Dedifferentiated amniotic fluid mesenchymal stem cell (primary cell): ENCODE data around the gene TMX4.
"Not testable (repeated sequence)": the region's sequence is repeated elsewhere in the genome, so short reads cannot be mapped to it uniquely, and the experiment has no call there.

ENCODE experiments used
- DNase-seq: peaks from one replicate; pipeline ENCODE4 v3.0.0-alpha.2; 2016; ENCODE audit errors: extremely low spot score

The TMX4 gene

GRCh38 chr20:8019246-8019997 is at the start of gene TMX4:
TMX4 (minus strand) TSS chr20:8019761; CDS start chr20:8019613, 148 bp downstream.
- peak; percentile 95 for DNase-seq

GRCh38 chr20:8067082-8067481 is 47.5 kb upstream of the TMX4 start:
- DNase-seq, result no peak

- DNase-seq, result no peak
These were observed 47.1 kb upstream of the TMX4 start for GRCh38 chr20:8066662-8067061.

GRCh38 chr20:8065691-8066090 is 46.1 kb upstream of the TMX4 start:
- no peak for DNase-seq

GRCh38 chr20:8062756-8063155 is 43.2 kb upstream of the TMX4 start:
- DNase-seq, result no peak

- no peak for DNase-seq
These were observed 42.4 kb upstream of the TMX4 start for GRCh38 chr20:8061861-8062518.

GRCh38 chr20:8060977-8061376 is 41.4 kb upstream of the TMX4 start:
- DNase-seq, result no peak

GRCh38 chr20:8057871-8058270 is 38.3 kb upstream of the TMX4 start:
- no peak for DNase-seq

- no peak for DNase-seq
These were observed 35.5 kb upstream of the TMX4 start for GRCh38 chr20:8055096-8055495.

- no peak for DNase-seq
These were observed 30.7 kb upstream of the TMX4 start for GRCh38 chr20:8050157-8050837.

GRCh38 chr20:8049310-8049709 is 29.7 kb upstream of the TMX4 start:
- no peak for DNase-seq

- no peak for DNase-seq
These were observed 26.4 kb upstream of the TMX4 start for GRCh38 chr20:8045946-8046345.

- peak; percentile 57 for DNase-seq
These were observed 24.2 kb upstream of the TMX4 start for GRCh38 chr20:8043687-8044282.

- no peak for DNase-seq
These were observed 19.5 kb upstream of the TMX4 start for GRCh38 chr20:8039042-8039441.

GRCh38 chr20:8036771-8037170 is 17.2 kb upstream of the TMX4 start:
- DNase-seq, result no peak

- no peak for DNase-seq
These were observed 13.7 kb upstream of the TMX4 start for GRCh38 chr20:8033151-8033841.

GRCh38 chr20:8032499-8032898 is 12.9 kb upstream of the TMX4 start:
- DNase-seq, result no peak

GRCh38 chr20:8031539-8031938 is 12.0 kb upstream of the TMX4 start:
- DNase-seq, result not testable (repeated sequence)

GRCh38 chr20:8021541-8022269 is 2.1 kb upstream of the TMX4 start:
- no peak for DNase-seq

- DNase-seq, result no peak
These were observed 936 bp upstream of the TMX4 start for GRCh38 chr20:8020314-8021079.

- DNase-seq, result no peak
These were observed 362 bp upstream of the TMX4 start for GRCh38 chr20:8019998-8020247.
